ENCODE data around the gene JUP.
A peak's percentile ranks its signal among the peaks of the same experiment; 100 is the strongest.

- no peak for TF ChIP-seq ZNF850 (CRISPR knock-in tag; conservative IDR thresholded peaks at IDR 0.05)
- peak; percentile 12; the same call in 1 of the 2 replicates for TF ChIP-seq BHLHE40 (IDR thresholded peaks at IDR 0.05; ENCODE audit: low read length)
- no peak for TF ChIP-seq NBN (conservative IDR thresholded peaks at IDR 0.05)
- no peak for TF ChIP-seq ATF1 (CRISPR knock-in tag; IDR thresholded peaks at IDR 0.05)
- no peak for TF ChIP-seq JUND (CRISPR knock-in tag; IDR thresholded peaks at IDR 0.05)
These were observed 74.7 kb downstream of the JUP start, which contains the start of gene GAST for GRCh38 chr17:41711669-41712400.
